GM04504 (cell line): ENCODE results near the gene CLIC5.

Source experiments
- DNase-seq: peaks from one replicate; pipeline ENCODE4 v3.0.0-alpha.2; 2012; ENCODE audit warnings: low read depth

CLIC5 gene

DNA sequence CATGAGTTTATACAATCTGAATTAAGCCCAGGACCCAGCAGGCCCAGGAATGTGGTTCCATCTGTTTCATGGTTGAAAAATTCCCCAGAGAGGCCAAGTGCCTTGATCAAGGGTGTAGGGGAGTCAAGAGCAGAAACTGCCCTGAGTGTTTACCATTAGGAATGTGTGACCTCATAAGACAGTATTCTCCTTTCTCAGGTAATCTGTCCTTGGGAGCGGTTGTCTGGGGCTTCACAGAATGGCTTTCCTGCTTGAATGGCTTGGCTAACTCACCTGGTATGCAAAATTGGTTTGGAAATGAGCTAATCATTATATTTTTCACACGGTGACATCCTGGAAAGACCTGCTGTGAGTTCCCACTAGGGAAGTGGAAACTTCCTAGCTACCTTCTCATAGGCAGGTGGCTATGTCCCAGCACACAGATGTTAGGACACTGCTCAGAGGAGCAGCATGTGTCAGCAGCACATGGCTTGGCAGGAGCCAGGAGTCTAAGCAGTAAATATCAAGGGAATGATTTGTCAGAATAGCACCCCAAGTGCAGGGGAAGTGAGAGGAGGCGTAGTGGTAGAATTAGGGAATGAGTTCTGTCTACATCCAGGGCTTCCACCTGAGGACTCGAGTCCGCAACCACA lies 17.7 kb downstream of the CLIC5 start:
- DNase-seq, result no peak

DNA sequence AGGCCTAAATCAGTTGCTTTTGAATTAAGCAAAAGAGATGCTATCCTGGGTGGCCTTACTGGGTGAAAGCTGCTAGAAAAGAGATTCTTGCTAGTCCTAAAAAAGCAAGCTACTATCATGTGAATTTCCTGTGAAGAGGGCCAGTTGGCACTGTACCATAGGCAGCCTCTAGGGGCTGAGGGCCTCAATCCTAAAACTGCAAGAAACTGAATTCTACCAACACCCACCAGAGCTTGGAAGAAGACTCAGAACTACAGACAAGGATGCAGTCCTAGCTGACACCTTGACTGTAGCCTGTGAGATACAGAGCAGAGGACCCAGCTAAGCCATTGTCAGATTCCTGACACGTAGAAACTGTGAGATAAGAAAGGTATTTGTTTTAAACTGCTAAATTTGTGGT lies 24.5 kb downstream of the CLIC5 start:
- DNase-seq, result no peak

DNA sequence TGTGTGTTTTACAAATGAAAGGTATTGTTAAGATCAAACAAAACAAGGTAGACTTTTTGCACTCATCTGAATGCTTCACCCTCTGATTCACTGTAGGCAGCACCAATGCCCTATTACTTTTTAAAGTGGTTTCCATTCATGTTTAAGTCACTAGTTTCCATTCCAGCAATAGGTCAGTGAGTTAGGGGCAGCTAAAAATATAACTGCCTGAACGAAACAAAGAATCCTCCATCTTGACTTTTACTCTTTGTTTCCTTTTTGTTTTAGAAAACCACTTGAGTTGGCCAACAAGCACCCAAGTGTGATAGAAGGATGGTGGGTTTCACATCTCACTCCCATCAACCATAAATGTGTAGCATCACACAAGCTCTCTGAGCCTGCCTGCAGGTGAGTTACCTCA lies 25.5 kb downstream of the CLIC5 start:
- no peak for DNase-seq

DNA sequence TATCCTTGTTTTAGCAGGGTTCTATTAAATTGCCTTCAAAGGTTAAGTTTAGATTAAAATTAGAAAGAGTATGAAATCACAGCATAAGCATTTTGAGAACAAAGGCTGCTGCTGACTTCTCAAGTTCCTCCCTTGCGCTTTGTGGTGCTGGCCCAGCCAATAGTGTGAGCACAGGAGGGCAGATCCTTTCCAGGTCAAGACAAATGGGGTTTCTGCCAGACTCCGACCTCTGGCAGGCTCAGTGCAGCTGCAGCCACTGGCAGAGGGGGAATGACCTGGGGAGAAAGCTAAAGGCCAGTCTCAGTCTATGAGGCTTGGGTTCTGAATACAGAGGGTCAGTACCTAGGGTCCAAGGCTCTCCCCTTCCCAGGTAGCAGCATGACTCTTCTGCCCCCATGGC lies 27.0 kb downstream of the CLIC5 start:
- DNase-seq, result no peak

DNA sequence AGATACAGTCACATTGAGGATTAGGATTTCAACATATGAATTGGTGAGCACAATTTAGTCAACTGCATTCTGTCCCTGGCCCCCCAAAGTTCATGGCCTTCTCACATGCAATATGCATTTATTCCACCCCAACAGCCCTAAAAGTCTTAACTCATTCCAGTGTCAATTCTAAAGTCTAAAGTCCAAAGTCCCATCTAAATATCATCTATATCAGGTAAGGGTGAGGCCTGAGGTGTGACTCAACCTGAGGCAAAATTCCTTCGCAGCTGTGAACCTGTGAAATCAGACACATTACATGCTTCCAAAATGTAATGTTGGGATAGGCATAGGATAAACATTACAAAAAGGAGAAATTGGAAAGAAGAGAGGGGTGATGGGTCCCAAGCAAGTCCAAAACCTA lies 27.8 kb downstream of the CLIC5 start:
- DNase-seq, result no peak

DNA sequence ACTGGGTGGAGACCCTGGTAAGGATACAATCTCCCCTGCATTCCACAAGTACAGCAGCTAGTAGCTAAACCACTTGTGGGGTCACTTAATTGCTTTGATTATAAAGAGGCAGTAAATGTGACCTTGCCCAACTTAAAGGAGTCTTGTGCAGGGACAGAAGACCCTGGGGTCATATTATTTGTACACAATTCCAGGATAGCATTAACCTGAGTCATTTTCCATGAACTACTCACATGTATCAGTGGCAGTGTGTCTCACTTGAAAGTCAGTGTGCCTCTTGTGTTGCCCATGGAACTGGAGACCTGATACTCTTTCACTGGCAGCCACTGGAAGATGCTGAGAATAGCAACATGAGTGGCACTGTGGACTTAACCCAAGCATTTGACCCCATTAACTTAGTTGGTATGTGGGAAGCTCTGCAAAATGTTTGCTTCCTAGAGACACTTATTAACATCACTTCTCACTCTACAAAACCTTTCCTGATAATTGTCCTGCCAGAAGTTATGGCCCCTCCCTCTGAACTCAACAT lies 28.9 kb downstream of the CLIC5 start:
- DNase-seq, result no peak

DNA sequence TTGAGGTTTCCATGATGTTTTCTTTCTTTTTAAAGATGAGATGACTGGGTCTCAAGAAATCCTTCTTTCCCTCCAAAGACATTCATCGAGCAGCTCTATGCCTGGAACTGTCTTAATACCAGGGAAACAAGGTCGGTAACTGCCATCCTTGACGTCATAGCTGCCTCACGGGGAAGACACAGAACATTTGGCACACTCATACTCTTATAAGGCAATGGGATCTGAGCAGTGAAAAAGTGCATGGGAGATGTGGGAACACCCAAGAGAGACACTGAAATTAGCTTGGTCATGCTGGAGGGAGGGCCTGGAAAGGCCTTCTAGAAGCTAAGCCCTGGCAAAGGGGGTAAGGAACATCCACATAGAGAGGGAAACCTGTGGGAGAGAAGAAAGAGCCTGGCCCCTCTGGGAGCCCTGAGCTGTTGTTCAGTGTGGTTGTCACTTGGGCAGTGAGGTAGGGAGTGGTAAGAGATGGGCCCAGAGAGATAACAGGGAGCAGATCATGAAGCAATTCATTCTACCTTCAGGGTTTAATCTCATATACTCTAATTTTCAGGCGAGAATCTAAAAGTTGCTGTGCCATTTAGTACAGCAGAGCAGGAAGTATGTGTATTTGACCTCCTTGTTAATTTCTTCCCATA lies 30.8 kb downstream of the CLIC5 start:
- DNase-seq, result no peak

DNA sequence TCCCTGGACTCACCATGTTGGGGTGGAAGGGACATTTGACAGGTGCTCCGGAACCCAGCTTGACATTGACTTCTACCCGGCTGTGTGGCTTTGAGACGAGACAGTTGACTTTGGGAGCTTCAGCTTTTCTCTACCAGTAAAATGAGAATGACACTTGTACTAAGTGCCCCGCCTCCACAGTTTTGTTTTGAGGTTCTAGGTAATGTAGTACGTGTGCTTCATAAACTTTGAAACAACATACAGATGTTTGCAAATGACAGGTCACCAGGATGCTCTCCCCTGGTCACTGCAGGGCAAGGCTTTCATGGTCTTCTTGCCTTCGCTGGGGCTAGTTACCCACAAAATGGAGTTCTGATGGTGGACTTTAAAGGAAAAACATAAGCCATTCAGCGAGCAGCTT lies 31.3 kb downstream of the CLIC5 start:
- DNase-seq, result no peak

DNA sequence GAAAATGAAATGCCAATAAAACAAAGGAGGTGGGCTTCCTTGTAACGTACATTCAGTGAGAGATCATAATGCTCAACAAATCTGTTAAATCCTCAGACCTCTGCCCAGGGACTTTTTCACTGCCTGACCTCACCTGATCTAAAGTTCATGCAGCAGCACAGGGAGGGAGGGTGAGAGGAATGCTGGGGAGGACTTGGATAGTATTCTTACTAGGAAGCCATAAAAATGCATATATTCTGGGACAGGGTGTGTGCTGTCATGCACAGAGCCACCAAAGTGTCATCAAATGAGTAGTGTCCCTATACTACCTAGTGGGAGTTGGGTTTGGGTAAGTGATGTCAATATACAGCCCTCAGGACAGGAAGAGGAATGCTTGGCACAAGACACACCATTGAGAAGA lies 32.6 kb downstream of the CLIC5 start:
- DNase-seq, result no peak

DNA sequence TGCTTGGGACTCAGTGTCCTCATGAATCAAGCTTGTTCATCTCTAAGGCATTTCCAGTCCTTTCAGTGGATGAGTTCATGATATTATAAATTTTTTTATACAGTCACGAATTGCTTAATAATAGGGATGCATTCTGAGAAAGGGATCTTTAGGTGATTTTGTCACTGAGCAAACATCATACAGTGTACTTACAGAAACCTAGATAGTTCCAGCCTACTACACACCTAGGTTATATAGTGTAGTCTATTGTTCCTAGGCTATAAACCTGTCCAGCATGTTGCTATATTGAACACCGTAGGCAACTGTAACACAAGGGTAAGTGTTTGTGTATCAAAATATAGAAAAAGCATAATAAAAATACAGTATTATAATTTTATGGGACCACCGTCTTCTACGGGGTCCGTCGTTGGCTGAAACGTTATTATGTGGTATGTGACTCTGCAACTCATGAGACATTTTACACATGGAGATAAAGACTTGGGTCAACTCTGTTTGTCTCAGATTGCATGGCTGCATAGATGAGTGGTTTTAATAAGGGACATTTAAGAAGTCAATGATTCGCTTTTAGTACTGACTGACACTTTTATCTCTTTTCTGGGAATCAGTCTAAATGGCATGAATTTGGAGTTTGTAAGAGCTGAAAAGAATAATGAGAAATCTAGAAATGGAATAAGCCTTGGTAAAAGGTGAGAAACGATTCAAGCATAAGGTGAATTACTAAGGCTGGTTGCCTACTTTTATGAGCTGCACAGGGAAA lies 33.2 kb downstream of the CLIC5 start:
- DNase-seq, result no peak

DNA sequence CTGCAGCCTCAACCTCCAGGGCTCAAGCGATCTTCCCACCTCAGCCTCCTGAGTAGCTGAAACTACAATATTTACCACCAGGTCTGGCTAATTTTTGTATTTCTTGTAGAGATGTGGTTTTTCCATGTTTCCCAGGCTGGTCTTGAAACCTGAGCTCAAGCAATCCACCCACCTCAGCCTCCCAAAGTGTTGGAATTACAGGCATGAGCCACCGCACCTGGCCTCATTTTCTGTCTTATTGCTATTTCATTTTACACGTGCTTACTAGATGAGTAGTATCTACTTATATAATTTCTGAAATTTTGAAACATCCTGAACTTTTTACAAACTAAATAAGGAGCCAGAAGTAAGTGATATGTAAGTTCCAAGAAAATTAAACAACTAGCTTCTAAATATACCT lies 34.6 kb downstream of the CLIC5 start:
- DNase-seq, result no peak

DNA sequence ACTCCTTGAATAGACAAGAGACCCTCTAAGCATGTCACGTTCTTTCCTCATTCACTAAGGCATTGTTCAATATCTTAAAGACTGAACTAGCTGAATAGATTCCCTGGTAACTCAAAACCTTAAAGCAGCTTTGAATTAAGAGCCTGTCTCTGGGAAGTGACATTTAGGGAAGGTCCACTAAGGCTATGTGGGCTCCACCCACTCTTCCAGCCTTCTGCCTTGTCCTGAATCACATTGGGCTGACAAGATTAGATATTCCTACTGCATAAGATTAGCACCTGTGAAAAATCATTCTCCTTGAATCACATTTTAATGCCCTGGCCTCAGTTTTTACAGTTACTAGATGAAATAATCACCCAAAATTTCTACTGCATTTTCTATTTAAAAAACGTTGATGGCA lies 36.3 kb downstream of the CLIC5 start:
- DNase-seq, result no peak

DNA sequence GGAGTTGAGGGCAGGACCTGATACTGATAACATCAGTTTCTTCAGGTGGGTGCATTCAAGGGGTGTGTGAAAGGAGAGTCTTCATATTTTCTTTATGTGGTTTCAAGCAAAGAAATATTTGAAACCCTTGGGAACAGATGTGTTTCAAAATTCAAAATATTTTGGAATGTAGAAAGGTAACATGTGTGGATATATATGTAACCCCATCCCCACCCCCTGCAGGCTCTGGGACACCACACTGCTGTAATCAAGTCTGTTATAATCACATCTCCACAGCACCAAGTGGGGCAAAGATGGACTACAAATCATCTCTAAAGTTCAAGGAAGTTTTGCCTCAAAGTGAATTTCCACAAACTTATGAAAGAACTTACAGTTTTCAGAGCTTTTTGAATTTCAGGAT lies 41.1 kb downstream of the CLIC5 start:
- no peak for DNase-seq

DNA sequence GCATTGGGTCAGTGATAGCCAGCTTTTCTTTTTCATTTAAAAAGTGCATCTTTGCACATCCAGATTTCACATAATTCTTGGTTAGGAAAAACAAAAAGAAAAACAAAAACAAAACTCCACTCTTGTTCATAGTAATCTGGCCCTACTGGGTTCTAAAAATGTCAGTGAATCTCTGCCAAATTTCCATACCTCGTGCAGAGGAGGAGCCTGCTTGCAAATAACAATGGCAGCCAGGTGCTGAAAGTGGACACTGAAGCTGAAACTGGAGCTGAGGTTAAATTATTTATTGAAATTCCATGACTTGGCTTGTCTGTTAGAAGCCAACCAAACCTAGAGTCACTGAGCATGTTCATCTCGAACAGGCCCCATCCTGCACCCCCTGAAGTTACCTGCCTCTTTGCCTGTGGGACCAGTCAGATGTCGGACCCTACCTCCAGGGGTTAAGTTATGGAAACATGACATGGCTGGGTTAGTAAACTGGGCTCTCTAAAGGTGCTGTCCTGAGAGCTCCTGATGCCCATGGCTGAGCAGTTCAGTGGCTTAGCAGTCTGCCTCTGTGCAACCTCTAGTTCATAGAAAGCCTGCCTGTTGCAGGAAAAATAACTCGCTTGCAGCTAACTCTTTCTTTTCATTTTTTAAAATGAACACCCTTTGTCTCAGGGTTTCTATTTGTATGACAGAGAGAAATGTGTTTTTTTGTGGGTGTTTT lies 42.7 kb downstream of the CLIC5 start:
- DNase-seq, result no peak

DNA sequence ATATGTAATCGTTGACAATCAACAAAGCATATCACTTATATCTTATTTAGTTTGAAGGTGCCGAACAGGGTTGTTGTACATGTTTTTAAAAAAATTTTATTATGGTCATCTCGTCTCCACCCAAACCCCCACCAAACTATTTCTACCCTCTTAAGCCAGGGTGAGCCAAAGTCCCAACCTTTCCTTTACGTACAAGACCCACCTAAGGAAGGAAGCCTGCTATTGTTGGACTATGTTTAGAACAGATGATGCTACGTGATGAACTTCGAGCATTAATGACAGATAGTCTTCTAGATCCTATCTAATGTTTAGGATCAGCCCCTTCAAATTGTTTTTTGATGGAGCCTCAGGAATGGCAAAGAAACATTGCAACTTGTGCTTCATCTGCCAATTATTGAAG lies 44.4 kb downstream of the CLIC5 start:
- DNase-seq, result no peak

DNA sequence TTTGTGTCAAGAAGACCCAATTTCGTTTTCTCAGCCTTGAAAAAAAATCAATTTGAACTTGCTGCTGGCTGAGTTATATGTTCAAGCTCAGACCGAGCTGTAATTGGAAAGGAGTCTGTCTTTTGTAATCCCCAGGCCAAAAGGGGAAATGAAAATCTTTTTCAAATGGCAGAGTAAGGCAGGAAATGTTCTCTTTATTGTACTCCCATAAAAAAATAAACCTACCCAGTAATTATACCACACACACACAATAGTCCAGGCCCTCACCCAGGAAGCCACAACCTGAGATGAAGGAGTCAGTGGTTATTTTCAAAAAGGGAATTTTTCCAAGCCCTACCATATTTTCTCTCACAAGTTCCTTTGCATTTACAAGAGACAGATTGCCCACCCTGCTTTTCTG lies 45.3 kb downstream of the CLIC5 start:
- DNase-seq, result no peak

DNA sequence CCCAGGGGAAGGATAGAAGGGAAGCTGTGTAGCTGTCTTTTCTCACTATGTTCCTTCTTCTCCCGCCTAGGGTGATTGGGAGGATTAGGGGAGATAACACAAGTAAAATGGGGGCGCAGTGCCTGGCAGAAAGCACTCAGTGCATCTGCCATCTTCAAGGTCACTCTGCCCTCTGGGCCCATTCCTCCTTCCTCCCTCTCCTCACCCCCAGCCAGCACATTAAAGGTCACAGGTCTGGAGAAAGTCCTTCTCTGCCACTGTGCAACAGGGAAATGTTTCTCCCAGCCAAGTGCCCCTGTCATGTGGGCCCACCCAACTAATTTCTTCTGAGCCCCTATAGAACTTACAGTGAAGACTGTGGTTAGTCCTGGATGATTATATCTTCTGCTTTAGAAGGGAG lies 45.8 kb downstream of the CLIC5 start:
- no peak for DNase-seq

DNA sequence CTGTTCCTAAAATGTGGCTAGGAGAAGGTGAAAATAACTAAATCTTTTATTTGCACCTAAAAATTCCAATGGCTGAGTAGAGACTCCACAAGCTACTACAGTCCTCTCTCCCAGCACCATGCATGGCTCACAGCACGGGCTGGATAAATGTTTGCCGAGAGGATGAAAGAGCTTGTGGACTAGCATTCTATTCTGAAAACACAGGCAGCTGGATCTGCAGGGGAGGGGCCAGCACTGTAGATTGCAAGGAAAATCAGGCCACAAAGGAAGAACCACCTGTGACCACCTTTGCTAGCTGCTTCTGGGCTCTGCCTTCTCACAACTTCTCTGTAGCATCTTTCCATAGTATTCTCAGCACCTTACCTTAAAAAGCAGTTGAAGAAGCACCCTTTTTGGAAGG lies 46.6 kb downstream of the CLIC5 start:
- DNase-seq, result no peak

DNA sequence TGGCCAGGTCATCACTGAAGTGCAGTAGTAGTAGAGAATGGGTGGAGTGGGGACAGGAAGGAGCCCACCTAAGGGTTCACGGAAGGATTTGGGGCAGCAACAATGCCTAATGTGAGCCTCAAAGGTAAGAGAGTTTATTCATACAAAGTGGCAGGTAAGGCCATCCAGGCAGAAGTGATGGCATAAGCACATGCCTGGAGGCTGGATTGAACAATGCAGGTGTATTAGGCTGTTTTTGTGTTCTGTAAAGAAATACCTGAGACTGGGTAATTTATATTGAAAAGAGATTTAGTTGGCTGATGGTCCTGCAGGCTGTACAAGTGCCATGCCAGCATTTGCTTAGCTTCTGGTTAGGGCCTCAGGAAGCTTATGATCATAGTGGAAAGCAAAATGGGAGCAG lies 48.3 kb downstream of the CLIC5 start:
- no peak for DNase-seq

DNA sequence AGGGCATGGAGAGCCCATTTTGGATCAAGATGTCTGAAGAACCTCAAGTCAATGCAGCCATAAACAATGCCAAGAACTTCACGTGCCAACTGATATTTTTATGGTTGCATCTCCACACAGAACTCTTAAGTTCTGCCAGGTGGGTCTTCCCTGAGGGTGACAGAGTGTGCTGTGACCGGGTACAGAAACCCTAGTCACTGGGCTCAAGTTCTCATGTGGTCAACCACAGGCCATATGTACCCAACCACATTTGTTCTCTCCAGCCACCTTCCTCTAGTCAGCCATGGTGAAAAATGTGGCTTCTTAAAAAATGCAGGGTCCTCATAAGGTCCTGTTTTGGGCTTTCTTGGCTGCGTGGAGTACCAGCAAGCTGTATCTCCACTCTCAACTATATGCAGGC lies 48.9 kb downstream of the CLIC5 start:
- DNase-seq, result no peak

DNA sequence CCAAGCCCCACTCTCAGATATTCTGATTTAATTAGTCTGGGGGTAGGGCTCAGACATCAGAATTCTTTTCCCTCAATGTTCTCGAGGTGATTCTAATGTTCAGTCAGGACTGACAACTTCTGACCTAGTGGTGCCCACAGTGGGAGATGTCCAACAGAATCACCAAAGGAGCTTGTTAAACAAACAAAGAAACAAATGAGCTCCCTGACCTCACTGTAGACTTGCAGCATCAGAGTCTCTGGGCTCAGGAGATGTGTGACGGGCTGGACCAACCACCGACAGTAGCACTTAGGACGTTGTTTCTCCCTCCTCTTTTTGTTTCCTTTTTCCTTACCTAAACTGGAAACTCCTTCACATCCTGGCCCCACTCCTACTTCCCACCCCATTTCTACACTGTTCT lies 49.3 kb downstream of the CLIC5 start:
- no peak for DNase-seq

DNA sequence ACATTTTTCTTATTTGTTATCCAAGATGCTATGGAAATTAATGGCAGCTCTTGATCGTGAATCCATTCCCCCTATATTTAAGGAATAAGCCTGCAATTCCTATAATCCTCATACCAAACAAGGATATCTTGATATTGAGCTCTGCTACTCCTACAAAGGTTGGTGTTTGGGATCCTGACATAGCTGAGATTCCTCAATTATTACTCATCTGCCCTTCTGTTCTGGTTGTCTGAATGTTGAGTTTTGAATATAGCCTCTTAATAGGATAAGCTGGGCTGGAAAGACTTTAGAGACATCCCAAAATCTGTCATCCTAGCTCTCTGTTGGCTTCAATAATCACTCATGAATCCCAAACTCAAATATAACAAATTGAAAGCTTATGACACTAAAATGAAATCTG lies 49.9 kb downstream of the CLIC5 start:
- no peak for DNase-seq

DNA sequence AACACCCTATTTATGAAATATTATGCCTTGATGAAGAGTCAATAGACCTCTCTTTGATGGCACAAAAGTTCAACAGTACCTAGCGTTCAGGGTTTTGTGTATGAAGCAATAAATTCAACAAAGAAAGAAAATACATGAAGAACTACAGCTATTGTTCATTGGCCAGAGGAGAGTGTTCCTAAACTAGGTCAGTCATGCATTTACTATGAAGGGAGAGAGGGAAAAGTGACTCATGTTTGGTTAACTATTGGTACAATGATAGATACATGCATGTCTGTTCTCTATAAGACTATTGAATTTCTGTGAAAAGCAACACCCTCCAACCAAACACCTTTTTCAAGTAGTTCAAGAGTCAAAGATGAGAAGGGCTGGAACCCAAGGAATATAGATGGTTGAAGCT lies 50.7 kb downstream of the CLIC5 start:
- DNase-seq, result no peak
